ENCODE results near the gene LPAR1.

The LPAR1 gene

DNA sequence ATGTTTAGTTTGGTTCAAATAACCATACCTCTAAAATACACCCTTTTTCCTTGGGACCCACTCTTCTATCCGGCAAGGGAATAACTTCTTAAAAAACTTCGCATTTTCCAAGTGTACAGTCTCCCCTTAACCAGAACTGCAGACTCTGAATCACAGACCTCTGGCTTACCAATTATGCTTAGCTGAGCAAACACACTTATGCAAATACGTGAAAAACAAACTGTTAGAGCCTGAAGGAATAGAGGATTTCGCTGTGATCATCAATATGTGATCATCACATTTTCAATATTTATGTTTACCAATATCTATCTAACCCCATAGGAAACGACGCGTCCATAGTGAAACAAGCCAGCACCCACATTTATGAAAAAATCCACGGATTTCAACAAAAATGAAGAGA is 1.3 kb downstream of the LPAR1 start:
- no peak for DNase-seq

DNA sequence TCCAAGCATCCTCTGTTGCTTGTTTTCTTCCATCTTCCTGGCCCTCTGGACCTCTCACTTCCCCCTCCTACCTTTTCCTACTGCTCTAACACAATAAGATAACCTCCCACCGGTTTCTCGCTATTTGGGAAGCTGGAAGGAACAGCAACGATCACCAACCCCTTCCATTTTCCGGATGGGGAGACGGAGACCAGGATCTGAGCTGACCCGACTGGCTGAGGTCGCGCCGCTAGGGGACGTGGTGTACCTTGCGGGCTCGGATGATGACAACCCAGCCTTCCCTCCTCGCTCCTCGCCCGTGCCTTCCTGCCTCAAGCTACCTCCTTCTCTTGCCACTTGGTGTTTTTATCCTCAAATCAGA is 1.9 kb downstream of the LPAR1 start:
- peak; percentile 17 for DNase-seq

DNA sequence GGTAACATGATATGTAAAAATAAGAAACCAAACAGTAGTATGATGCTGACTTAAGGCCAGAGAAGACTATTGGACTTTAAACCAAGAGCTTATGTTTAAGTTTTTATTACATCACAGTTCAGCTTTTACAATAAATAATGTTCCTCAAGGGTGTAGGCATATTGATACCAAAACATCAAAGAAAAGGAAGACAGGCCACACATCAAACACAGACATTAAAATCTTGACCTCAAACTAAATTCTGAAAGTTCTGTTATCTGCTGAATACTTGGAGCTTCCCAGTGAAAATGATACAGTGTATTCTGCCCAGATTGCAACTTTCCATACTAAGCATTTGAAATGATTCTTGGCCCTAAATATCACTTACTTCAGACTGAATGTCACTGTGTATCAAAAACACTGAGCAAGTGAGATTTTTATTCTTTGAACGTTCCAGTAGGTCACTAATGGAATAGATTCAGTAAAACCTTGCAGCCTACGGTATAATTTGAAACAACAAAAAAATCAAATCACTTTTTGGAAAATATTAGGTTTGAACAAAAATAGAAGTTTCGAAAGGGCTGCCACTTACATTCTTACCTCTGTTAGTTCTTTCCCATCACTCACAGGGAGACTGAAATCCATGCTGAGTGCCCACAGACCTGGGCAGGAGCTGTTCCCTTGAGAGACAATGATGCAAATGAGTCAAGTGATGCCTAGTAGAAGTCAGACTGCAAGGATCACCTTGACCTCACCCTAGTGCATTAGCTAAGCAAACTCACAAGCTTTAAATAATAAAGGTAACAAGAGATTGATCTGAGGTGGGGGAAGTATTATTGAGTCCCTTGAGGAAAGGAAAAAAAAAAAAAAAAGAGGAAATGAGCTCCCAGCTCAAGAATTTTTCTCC is 2.5 kb downstream of the LPAR1 start:
- DNase-seq = no peak

DNA sequence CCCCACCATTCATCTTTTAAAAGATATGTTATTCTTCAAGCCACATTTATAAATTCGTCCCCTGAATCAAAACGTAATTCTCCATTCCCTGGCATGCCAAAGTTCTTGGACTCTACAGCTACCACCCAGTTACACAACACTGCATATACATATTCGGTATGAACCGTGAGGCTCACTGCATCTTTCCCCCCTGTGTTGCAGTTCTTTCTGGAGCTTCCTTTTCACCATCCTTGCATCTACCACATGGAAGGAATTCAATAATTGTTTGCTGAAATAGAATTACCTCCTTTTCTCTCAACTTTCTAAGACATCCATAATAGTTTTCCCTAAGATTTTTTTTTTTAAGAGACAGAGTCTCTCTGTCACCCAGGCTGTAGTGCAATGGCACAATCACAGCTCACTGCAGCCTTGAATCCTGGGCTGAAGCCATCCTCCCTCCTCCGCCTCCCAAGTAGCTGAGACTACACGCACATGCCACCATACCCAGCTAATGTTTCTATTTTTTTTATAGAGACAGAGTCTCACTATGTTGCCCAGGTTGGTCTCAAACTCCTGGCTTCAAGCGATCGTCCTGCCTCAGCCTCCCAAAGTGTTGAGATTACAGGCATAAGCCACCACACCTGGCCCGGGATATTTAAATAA is 3.3 kb downstream of the LPAR1 start:
- DNase-seq = no peak

DNA sequence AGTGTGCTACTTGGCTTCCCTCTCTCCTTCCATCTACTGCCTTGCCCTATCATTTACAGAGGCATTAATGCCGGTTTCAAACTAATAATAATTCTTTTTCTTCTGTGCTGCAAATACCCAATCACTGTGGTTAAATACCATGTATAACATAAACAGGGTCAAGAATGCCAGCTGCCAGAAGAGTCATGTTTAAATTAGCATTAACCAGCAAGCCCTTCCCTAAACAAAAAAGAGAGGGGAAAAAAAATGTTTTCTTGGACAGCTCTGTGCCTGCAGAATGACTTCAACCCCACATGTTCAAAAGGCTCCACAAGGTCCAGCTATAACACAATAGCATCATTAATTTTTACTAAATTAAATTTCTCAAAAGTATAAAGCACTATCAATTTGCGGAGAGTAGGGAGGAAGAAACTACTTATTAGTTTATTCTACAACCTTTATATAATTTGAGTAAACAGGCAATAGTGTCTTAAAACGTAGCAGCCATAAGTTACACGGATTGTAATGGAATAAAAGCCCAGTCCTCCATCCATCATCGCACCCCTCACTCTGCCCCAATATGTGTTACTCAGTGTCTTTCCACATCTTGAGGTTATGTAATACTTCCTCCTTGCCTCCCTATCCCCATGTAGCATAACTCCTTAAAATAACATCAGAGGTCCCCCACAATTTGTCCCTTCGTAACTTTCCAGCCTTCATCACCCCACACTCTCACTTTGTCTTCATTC is 3.9 kb downstream of the LPAR1 start:
- no peak for DNase-seq

DNA sequence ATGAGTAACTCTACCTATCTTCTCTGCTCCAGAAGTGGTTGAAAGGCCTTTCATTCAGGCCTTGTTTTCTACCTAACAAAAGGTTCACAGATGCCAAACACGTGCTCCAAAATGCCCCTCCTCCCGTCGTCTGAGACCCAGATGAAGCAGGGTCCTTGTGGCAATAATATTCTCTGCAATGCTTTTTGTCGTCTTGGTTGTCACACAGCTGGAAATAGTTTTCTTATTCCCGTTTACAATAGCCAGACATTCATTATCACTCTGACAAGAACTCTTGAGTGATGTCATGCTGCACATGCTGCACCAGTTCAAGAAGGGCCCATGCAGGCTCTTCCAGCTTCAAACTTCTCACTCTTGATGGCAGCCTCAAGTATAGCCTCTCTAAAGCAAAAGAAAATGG is 7.8 kb downstream of the LPAR1 start:
- no peak for DNase-seq

DNA sequence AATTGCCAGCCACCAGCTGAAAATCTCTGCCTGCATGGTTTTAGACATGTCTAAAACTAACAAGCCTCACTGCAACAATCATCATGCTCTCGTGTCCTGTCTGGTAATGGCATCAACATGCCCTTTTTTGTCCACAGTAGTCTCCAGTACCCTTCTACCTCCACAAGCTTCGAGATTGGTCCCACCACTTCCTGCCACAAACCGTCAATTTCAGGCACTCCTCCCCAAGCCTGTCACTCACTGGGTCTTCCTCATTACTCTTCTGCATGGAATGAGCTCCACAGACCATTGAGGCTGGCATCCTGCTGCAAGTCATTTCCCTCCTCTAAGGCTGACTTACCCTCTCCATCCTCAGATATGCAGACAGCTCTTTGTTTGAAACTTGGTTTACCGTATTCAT is 9.0 kb downstream of the LPAR1 start:
- DNase-seq = no peak

DNA sequence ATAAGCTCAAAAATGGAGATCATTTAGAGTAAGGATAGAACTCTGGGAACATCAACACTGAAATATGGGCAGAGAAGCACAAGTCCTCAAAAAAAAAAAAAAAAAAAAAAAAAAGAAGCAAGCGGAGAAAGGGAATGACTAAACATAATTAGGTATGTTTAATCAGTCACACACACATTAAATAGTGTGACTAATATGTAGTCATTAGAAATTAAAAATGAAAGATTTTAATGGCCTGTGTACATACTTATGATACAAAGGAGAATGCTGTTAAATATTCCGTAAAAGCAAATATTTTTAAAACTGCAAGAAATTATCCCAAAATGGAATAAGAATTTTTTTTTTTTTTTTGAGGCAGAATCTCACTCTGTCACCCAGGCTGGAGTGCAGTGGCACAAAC is 10.5 kb downstream of the LPAR1 start:
- no peak for DNase-seq

DNA sequence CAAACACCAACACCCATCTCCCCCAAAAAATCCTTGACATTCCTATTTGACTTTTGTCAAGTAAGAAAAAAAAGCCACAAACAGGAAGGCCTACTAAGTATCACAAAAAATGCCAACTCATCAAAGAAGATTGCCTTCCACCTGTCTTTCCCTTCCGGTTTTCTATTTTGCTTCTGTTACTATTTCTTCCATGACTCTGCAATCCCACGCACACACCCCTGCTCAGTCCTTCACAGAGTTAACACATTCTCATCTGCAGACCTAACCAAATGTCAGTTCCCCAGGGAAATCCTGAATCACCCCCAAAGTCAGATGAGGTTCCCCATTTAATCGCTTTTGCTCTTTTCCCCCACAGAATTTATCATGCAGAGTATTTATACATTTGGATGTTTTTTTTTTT is 15.1 kb downstream of the LPAR1 start:
- no peak for DNase-seq

DNA sequence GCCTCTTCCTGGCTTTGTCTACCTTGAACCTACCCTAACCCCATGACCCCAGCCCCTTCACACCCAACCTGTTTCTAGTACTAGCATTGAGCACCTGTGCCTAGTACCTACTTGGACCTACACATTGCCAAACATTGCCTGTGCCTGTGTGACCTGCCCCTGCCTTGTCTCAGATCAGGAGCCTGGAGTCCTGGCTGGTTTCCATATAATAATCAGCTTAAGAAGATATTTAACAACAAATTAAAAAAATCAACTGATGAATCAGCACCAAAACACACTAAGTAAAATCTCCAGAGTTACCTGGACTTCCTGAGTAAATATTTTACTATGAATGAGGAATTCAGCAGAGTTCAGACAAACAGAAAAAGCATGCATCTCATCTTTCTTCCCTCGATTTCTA is 17.7 kb downstream of the LPAR1 start:
- no peak for DNase-seq

DNA sequence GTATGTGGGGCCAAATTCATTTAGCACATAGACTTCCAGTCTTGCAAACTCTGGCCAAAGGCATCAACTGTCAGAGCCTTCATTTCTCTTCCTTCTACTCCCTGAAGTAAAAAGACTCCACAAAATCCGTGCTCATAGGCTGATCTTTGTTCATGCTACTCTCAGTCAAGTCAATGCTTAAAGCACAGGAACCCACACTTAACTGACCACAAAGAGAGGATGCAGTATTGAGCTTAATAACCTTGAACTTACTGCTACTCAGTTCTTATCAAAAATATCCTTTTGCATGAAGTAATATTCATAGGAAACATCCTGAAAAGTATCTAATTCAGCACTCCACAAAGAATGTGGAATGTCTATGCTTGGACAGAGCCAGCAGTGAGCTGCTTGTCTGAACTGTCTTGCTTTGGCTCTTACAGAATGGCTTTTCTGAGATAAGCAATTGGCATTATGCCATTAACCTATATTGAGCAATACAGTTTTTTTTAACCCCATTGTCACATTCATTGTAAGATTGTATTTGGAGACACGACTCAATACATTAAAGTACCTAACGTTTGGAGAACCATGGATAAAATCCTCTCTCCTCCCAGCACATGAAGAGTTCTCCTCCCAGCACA is 21.7 kb downstream of the LPAR1 start:
- DNase-seq = no peak

DNA sequence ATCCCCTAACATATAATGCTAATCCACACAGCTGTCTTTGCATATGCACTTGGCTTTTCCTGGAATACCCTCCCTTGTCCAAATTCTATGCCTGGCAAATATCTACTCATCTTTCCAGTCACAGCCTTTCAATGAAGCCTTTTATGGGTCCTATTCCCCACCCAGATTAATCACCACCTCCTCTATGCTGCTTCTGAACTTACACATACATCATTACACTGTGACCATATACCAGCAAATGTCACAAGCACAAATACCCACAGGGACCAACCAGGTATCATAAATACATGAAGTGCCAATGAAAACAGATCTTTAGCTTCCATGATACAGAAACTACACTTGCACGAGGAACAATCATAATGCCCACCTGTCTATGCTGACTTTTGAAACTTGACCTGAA is 22.3 kb downstream of the LPAR1 start:
- no peak for DNase-seq

DNA sequence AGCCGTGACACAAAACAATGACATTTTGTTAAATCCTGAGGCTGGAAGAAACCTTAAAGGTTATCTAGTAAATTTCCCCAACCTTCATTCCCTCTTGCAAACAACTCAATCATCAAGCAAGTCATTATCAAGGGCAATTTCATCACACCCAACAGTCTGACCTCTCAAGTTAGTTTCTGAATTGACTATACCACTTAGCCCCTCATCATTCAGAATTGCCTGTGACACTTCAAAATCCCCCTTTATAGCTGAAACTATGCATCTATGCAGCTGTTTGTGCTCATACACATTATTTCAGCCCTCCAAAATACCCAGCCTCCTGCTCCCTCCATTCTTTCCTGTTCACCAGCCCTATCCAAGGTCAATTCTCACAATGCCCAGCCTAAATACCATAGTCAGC is 24.6 kb downstream of the LPAR1 start:
- no peak for DNase-seq

DNA sequence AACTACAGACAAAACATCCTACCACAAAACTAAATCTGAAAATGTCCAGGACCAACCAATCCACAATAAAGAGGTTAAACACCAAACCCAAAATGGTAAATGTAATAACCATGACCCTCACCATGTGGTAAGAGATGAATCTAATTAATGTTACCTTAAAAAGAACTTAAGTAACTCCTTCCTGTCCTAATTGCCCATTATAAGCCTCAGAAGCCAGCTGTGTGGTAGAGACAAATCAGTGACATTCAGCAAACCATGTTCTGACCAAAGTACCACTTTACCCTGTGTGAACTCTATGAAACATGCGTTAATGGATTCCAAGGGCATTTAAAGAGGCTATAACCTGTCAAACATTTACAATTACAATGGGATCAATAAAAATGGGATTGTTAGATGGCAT is 25.0 kb downstream of the LPAR1 start:
- DNase-seq = no peak

DNA sequence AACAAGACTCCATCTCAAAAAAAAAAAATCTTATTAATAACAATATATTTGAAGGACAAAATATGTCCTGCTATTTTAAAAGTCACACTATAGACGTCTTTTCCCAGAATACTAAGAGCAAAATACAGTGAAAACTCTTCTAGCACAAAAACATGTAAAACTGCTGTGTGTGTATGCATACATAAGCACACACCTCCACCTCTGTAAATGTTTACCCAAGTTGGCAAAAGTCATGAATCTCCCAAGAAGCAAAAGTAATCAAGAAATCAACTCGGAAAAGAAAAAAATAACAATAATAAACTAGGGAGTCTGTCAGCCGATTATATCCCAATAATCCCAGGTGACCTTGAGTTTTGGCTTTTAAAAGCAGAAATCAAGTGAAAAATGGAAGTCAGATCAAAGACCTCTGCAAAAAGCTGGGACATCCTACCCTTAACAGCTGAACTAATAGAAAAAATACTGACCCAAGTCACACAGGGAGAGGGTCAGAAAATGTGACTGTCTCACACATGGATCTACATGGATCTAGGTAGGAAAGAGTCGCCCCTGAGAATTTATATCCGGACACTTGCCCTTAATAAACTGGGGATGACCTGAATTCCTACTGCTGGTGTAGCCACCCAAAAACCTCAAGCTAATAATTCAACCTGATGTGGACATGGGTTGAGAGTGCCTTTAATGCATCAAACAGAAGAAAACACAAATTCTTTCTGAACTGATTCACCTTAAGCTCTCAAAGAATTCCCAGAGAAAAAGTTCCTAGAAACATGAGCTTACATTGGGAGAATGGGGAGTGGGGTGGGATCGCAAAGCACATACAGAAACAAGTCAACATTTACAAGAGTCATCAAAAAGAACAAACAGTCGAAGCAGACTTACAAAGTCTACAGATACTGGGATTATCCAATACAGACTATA is 29.9 kb downstream of the LPAR1 start:
- no peak for DNase-seq

DNA sequence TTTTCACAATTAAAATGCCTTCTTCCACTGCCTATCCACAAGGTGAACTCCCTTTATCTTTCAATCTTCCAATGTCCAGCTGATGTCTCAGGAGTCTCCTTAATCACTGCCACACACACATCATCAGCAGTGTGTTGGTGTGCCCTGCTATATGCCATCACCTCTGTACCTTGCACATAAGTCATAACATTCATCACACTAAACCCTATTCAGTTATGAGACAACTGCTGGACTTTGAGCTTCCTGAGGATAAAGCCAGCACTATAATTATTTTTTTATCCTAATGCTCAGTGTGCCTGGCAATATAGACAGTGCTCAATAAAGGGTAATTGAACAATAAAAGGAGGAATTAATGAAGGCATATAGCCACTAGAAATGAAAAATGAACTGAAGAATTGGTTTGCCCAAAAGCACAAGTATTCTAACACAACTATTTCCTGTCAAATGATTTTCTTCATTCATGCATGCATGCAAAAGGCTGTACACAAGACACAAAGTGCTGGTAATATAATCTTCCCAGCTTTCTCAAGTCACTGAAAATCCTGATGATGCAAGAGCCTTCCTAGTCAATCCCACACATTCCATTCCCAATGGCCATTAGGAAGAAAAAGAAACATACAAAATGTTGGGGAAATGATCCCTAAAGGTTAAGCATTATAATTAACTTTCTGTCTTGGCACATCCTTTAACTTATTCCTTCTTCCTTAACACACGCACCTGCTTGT is 32.4 kb downstream of the LPAR1 start:
- DNase-seq = no peak

DNA sequence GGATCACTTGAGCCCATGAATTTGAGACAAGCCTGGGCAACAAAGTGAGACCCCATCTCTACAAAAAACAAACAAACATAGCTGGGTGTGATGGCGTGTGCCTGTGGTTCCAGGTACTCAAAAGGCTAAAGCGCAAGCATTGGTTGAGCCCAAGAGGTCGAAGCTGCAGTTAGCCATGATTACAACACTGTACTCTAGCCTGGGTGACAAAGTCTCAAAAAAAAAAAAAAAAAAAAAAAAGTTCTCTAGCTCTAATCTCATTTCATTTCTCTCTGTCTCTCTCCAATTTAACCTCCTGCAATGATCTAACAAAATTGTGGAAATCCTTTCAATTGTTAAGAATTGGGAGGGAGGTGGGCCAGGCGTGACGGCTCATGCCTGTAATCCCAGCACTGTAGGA is 33.3 kb downstream of the LPAR1 start:
- no peak for DNase-seq

DNA sequence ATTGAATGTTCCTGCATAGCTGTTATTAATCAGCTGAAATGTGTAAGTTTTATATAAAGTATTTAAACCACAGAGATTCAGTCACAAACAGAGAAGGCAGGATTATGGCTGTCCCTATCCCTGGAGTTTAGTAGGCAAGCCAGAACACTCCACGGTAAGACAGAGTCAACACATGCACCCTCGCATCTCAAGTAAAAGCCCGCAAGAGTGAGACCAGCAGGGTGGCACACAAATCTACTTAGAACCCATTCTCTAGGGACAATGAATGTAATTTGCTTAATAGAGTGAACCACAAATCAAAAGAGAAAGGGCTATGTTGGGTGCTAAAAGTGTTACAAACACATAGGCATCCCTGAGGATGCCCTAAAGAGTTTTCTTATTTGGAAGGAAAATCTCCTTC is 35.1 kb downstream of the LPAR1 start:
- DNase-seq = no peak

DNA sequence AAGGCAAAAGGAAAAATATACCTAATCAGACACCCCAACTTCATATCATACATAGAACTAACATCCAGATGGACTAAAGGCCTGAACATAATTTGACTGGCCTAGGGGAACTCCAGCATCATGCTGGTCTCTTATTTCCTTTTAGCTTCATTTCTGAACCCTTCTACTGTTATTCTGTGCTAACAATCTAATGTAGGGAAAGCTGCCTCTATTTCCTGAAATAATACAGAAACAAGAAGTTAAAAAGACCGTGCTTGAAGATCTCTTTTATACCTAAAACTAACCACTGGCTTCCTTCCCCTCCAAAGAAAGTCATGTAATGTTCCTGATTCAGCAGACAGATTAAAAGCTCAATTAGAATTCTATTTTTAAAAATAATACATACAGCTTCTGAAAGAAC is 36.7 kb downstream of the LPAR1 start:
- DNase-seq = no peak

DNA sequence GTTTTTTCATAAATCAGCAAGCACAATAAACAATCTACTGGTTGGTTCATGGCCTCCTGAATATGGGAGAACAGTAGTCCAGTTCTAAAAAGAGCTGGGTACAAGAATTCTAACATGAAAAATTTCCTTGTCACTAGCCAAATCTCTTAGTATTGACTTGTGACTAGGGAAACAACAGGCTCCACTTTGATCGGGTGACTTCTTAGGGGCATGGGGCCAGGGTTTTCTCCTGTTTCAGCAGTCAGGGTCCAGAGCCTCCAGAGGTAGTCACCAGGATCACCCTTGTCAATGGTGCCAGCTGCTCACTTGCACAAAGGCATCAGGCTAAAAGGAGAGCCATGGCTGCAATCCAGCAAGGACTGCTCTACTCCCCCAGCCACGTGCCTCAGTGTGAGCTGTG is 38.1 kb downstream of the LPAR1 start:
- DNase-seq = no peak

DNA sequence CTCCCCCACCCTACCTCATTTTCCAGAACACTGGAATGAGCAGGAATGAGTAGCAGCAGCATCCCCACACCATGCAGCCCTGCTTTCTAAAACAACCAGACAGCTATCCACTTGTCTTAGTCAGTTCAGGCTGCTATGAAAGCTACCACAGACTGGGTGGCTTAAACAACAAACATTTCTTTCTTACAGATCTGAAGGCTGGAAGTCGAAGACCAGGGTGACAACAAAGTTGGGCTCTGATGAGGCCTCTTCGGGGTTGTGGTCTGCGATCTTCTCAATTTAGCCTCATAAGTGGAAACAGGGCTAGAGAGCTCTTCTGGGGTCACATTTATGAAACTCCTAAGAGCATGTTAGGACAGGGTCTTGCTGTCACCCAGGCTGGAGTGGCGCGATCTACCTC is 38.9 kb downstream of the LPAR1 start:
- no peak for DNase-seq

DNA sequence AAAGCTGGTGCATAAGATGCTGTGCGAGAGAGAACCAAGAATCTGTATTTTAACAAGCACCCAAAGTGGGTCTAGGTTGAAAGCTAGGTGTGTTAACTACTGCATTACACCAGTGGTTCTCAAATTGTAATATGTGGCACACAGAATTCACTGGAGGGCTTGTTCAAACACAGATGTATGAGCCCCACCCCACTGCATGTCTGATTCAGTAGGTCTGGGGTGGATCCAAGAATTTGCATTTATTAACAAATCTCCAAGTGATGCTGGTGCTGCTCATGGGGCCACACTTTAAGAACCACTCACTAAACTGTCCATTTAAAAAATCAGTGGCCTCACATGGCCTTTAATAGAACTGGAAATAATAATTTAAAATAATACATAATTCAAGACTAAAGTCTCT is 40.4 kb downstream of the LPAR1 start:
- DNase-seq = no peak

Measured in NCI-H345 (cell line).